ENCODE measurements around the gene SMAD5.

The SMAD5 gene

GRCh38 chr5:136130581-136130980 is 2.1 kb upstream of the SMAD5 start:
- CTCF ChIA-PET, result interaction anchor here (0.7 to 1.9 kb wide), 2 partner anchors 49 to 227 kb away, joined by 3 to 5 read pairs; no protein-coding TSS in a partner anchor
- H3K4me1 ChIP-seq (ENCODE audit: control insufficient read depth, insufficient read depth, low read length), result peaks cover 19% of the 10 kb centered on the region
- H3K36me3 ChIP-seq (ENCODE audit: control insufficient read depth in 2 of 2, insufficient read depth in 1 of 2, low read length in 2 of 2), result no peaks in the 10 kb centered on the region
- no peak overlapping the region for H3K27ac ChIP-seq (ENCODE audit: extremely low read depth, low read depth, low read length)
- TF ChIP-seq ZNF624 (tag by site-specific recombination; IDR thresholded peaks at IDR 0.05), result no peak
- POLR2A ChIA-PET, result no interaction called here
- H3K9me3 ChIP-seq (ENCODE audit: control insufficient read depth, insufficient read depth, low read depth, low read length), result no peaks in the 10 kb centered on the region
- no peak overlapping the region for H3K4me3 ChIP-seq (ENCODE audit: low read depth, low read length)

DNA sequence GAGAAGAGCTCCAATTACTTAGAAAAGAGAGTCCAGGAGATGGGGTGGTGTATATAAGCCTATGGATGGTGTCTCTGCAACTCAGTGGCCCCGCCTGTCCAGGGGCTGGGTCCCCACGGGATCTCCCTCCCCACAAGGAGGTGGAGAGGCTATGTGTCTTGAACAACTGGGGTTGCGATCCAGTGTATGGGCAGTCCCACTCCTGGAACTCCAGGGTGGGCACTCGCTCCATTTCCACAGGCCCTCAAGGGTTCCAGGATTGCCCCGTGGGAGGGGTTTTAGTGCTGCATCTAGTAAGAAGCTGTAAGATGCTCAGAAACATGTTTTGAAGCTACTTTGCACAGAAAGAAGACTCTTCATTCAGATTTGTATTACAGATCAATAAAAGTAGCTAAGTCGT is 558 bp upstream of the SMAD5 start:
- H3K4me1 ChIP-seq (ENCODE audit: control insufficient read depth, insufficient read depth, low read length), result peaks cover 21% of the 10 kb centered on the region
- no peaks in the 10 kb centered on the region for H3K36me3 ChIP-seq (ENCODE audit: control insufficient read depth in 2 of 2, insufficient read depth in 1 of 2, low read length in 2 of 2)
- TF ChIP-seq GLIS2 (tag by site-specific recombination; IDR thresholded peaks at IDR 0.05) (no peak), REPIN1 (tag by site-specific recombination; IDR thresholded peaks at IDR 0.05; ENCODE audit: low read depth) (no peak), SP3 (tag by site-specific recombination; IDR thresholded peaks at IDR 0.05) (peak; percentile 27; the same call in 1 of the 2 replicates), WT1 (tag by site-specific recombination; IDR thresholded peaks at IDR 0.05) (no peak), SP2 (tag by site-specific recombination; IDR thresholded peaks at IDR 0.05) (peak; percentile 67), ZBTB10 (tag by site-specific recombination; IDR thresholded peaks at IDR 0.05) (no peak)
- no peaks in the 10 kb centered on the region for H3K9me3 ChIP-seq (ENCODE audit: control insufficient read depth, insufficient read depth, low read depth, low read length)
- ChIA-PET POLR2A (interaction anchor here (0.5 to 2.2 kb wide), 13 partner anchors 9 to 263 kb away, joined by 3 to 13 read pairs (median 4); no protein-coding TSS in a partner anchor), CTCF (interaction anchor here (0.6 to 1.0 kb wide), 5 partner anchors 40 to 645 kb away, joined by 3 to 6 read pairs (median 4); no protein-coding TSS in a partner anchor)
- H3K27ac ChIP-seq (ENCODE audit: extremely low read depth, low read depth, low read length), result peak overlapping the region; percentile 94
- H3K4me3 ChIP-seq (ENCODE audit: low read depth, low read length), result peak overlapping the region; percentile 83; the same call in 1 of the 2 replicates

- peak overlapping the region; percentile 94 for H3K27ac ChIP-seq (ENCODE audit: extremely low read depth, low read depth, low read length)
- H3K4me1 ChIP-seq (ENCODE audit: control insufficient read depth, insufficient read depth, low read length), result peaks cover 28% of the 10 kb centered on the region
- H3K36me3 ChIP-seq (ENCODE audit: control insufficient read depth in 2 of 2, insufficient read depth in 1 of 2, low read length in 2 of 2), result no peaks in the 10 kb centered on the region
- ChIA-PET CTCF (interaction anchor here (0.8 kb wide), 1 partner anchor 11 kb away, joined by 4 read pairs; no protein-coding TSS in a partner anchor), POLR2A (interaction anchor here (0.5 to 2.2 kb wide), 8 partner anchors 9 to 560 kb away, joined by 3 to 13 read pairs (median 5); no protein-coding TSS in a partner anchor)
- H3K9me3 ChIP-seq (ENCODE audit: control insufficient read depth, insufficient read depth, low read depth, low read length), result no peaks in the 10 kb centered on the region
- peak overlapping the region; percentile 83 for H3K4me3 ChIP-seq (ENCODE audit: low read depth, low read length)
- TF ChIP-seq ZNF155 (tag by site-specific recombination; IDR thresholded peaks at IDR 0.05) (no peak), KLF8 (tag by site-specific recombination; IDR thresholded peaks at IDR 0.05) (no peak), ZNF585B (tag by site-specific recombination; IDR thresholded peaks at IDR 0.05) (no peak), ZBTB20 (tag by site-specific recombination; IDR thresholded peaks at IDR 0.05) (no peak), ZNF777 (tag by site-specific recombination; IDR thresholded peaks at IDR 0.05; ENCODE audit: borderline replicate concordance) (no peak), ZNF785 (tag by site-specific recombination; IDR thresholded peaks at IDR 0.05) (no peak), ZNF571 (tag by site-specific recombination; IDR thresholded peaks at IDR 0.05) (no peak), SCRT2 (tag by site-specific recombination; IDR thresholded peaks at IDR 0.05) (no peak), KLF1 (tag by site-specific recombination; IDR thresholded peaks at IDR 0.05) (peak; percentile 84), ZNF202 (tag by site-specific recombination; IDR thresholded peaks at IDR 0.05; ENCODE audit: borderline replicate concordance) (no peak), ZNF610 (tag by site-specific recombination; IDR thresholded peaks at IDR 0.05; ENCODE audit: borderline replicate concordance) (no peak), ZSCAN30 (tag by site-specific recombination; IDR thresholded peaks at IDR 0.05) (no peak), ZNF292 (tag by site-specific recombination; IDR thresholded peaks at IDR 0.05; ENCODE audit: borderline replicate concordance, low read depth) (no peak), BCL11B (tag by site-specific recombination; IDR thresholded peaks at IDR 0.05; ENCODE audit: low read depth) (peak; percentile 16; the same call in 1 of the 2 replicates), PATZ1 (tag by site-specific recombination; IDR thresholded peaks at IDR 0.05) (no peak), HOXD13 (CRISPR knock-in tag; IDR thresholded peaks at IDR 0.05; ENCODE audit: borderline replicate concordance) (no peak), SCRT1 (tag by site-specific recombination; IDR thresholded peaks at IDR 0.05; ENCODE audit: borderline replicate concordance) (no peak), KLF16 (tag by site-specific recombination; IDR thresholded peaks at IDR 0.05) (no peak), GFI1B (tag by site-specific recombination; IDR thresholded peaks at IDR 0.05) (no peak)
- TF ChIP-seq, protein P1, sequence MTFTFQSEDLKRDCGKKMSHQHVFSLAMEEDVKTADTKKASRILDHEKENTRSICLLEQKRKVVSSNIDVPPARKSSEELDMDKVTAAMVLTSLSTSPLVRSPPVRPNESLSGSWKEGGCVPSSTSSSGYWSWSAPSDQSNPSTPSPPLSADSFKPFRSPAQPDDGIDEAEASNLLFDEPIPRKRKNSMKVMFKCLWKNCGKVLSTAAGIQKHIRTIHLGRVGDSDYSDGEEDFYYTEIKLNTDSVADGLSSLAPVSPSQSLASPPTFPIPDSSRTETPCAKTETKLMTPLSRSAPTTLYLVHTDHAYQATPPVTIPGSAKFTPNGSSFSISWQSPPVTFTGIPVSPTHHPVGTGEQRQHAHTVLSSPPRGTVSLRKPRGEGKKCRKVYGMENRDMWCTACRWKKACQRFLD (tag by site-specific recombination; IDR thresholded peaks at IDR 0.05), result no peak
Observed at GRCh38 chr5:136133222-136133921, 727 bp downstream of the SMAD5 start.

All from HEK293 (cell line).